Right renal pelvis (tissue), 4 donors: ENCODE results near the gene CMTM1. TPM values are rescaled to one million over a fixed set of nuclear protein-coding genes. Genes with fewer than 3 reads are reported as not detected.

ENCODE experiments used
- polyA plus RNA-seq, 4 donors: library from polyadenylated mRNA; unstranded; fragments of 120-200 nt; gene quantifications; one replicate each; pipeline ENCODE4 v1.2.1, GENCODE V29; 2013; ENCODE audit not compliant: insufficient read length in 4 of 4

CMTM1 gene
- polyA plus RNA-seq, 4 donors: 5.5 to 7.6 (median 6.0) TPM

Other genes with a start within 250 kb of the CMTM1 start
- 10 to 100 TPM; 65.9 to 74.6 (median 67.1) TPM for gene CDH5, start 199.7 kb upstream of the CMTM1 start, polyA plus RNA-seq
- 1 to 10 TPM; 1.1 to 1.9 (median 1.4) TPM for gene BEAN1, start 139.1 kb upstream of the CMTM1 start, polyA plus RNA-seq
- 10 to 100 TPM; 31.8 to 46.7 (median 37.9) TPM for gene TK2, start 16.3 kb upstream of the CMTM1 start, polyA plus RNA-seq
- 10 to 100 TPM; 34.2 to 42.5 (median 35.8) TPM for gene CKLF, start 13.9 kb upstream of the CMTM1 start, polyA plus RNA-seq
- gene CMTM2, start 13.0 kb downstream of the CMTM1 start, polyA plus RNA-seq: under 1 TPM in 3 of 4 donors, not detected in 1; 0.39 to 0.75 (median 0.45) TPM
- 10 to 100 TPM; 64.7 to 80.6 (median 69.9) TPM for gene CMTM3, start 38.3 kb downstream of the CMTM1 start, polyA plus RNA-seq
- 10 to 100 TPM; 67.3 to 76.9 (median 72.7) TPM for gene CMTM4, start 130.3 kb downstream of the CMTM1 start, polyA plus RNA-seq
- 100 to 1,000 TPM; 101 to 135 (median 112) TPM for gene DYNC1LI2, start 185.2 kb downstream of the CMTM1 start, polyA plus RNA-seq
- under 1 TPM in 1 of 4 donors, not detected in 3; 0.12 TPM for gene TERB1, start 235.1 kb downstream of the CMTM1 start, polyA plus RNA-seq